Measurements from ENCODE around the gene CCDC148.

Gene CCDC148

DNA sequence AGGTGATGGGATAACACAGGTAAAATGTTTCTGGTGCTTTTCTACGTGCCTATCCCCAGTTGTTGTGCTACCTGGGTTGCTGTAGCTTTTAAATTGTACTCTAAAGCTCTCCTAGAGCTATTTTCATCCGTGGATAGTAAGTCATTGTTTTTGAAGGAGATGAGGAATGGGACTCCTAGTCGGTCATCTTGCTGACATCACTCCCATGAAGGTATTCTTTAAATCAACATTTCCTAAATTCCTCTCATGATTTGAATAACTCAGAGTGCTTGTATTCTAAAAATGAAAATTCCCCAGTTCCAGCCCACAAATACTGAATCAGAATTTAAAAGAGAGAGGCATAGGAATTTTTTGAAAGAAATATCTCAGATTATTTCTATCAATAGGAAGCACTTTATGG is 44.3 kb downstream of the CCDC148 start:
- Histone ChIP-seq H3K36me3 (no peaks in the 10 kb centered on the region), H4K20me1 (no peaks in the 10 kb centered on the region), H3K4me2 (no peak overlapping the region), H3K27me3 (no peaks in the 10 kb centered on the region), H3K9ac (no peak overlapping the region), H3K27ac (no peak overlapping the region), H3K4me3 (no peak overlapping the region), H3K4me1 (no peaks in the 10 kb centered on the region), H3K9me3 (replicated peaks in 1 of 11) (peaks cover 26 to 49% (median 35%) of the 10 kb centered on the region in 11 experiments)
- no peak for TF ChIP-seq Cebpa-rat (IDR thresholded peaks at IDR 0.05)

DNA sequence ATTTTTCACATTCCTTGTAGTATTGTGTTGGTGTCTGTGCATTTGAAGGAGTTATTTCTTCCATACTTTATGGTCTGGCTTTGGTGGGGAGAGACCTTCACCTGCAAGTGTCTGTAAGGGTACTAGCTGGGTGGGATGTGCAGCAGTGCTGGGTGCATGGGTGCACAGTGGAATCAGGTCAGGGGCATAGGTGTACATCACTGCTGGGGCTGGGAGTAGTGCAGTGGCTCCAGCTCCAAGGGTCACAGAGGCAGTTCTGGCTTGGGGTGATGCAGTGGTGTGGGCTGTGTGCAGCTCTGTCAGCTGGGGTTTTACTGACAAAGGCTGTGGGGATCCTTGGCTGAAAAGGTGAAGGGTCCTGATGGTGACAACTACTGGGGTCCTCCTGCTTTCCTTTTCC is 44.8 kb downstream of the CCDC148 start:
- Histone ChIP-seq H3K4me1 (no peaks in the 10 kb centered on the region), H3K9ac (no peak overlapping the region), H3K4me3 (no peak overlapping the region), H3K27ac (no peak overlapping the region), H3K36me3 (no peaks in the 10 kb centered on the region), H3K4me2 (no peak overlapping the region), H3K27me3 (no peaks in the 10 kb centered on the region), H4K20me1 (no peaks in the 10 kb centered on the region), H3K9me3 (replicated peaks in 1 of 11) (peaks cover 26 to 49% (median 35%) of the 10 kb centered on the region in 11 experiments)
- no peak for TF ChIP-seq Cebpa-rat (IDR thresholded peaks at IDR 0.05)

DNA sequence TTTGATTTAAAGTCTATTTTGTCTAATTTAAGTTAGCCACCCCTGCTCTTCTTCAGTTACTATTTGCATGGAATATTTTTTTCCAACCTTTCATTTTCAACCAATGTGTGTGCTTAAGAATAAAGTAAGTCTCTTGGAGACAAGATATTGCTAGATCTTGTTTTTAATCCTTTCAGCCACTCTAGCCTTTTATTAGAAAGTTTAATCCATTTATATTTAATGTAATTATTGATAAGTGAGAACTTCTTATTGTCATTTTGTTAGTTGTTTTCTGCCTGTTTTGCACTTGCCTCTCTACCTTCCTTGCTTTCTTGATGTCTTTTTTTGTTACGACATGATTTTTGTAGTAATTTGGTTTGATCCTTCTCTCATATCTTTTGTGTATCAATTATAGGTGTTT is 46.4 kb downstream of the CCDC148 start:
- H3K9me3 ChIP-seq (replicated peaks in 1 of 11): peaks cover 23 to 34% (median 26%) of the 10 kb centered on the region in 11 experiments
- no peaks in the 10 kb centered on the region for H3K36me3 ChIP-seq
- H3K27me3 ChIP-seq: no peaks in the 10 kb centered on the region
- TF ChIP-seq Cebpa-rat (IDR thresholded peaks at IDR 0.05): no peak
- H3K4me1 ChIP-seq: no peaks in the 10 kb centered on the region
- no peak overlapping the region for H3K9ac ChIP-seq
- H4K20me1 ChIP-seq: no peaks in the 10 kb centered on the region
- H3K4me2 ChIP-seq: no peak overlapping the region
- no peak overlapping the region for H3K27ac ChIP-seq
- H3K4me3 ChIP-seq: no peak overlapping the region

DNA sequence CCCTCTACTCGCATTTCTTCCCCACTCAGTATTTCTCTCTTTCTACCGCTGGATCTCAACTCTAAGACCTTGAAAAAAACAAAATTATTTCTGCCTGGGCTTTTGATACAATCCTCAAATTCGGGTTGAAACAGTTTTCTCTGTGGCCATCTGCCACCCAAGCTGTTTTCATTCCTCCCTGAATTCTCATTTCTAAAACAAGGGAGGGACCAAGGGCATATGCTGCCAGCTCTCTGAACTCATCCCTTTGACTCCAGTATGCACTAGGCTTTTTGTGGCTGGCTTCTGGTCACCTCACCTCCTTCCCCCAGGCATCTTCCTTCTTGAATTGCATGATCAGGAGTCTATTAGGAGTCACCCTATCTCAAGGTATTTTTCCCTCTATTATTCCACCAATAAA is 49.5 kb downstream of the CCDC148 start:
- H3K27ac ChIP-seq: no peak overlapping the region
- H3K9ac ChIP-seq: no peak overlapping the region
- no peaks in the 10 kb centered on the region for H3K27me3 ChIP-seq
- no peaks in the 10 kb centered on the region for H3K4me1 ChIP-seq
- no peak overlapping the region for H3K4me2 ChIP-seq
- H3K9me3 ChIP-seq (replicated peaks in 1 of 11): peaks cover 21 to 31% (median 25%) of the 10 kb centered on the region in 11 experiments
- H4K20me1 ChIP-seq: no peaks in the 10 kb centered on the region
- no peak overlapping the region for H3K4me3 ChIP-seq
- H3K36me3 ChIP-seq: no peaks in the 10 kb centered on the region
- TF ChIP-seq Cebpa-rat (IDR thresholded peaks at IDR 0.05): no peak

DNA sequence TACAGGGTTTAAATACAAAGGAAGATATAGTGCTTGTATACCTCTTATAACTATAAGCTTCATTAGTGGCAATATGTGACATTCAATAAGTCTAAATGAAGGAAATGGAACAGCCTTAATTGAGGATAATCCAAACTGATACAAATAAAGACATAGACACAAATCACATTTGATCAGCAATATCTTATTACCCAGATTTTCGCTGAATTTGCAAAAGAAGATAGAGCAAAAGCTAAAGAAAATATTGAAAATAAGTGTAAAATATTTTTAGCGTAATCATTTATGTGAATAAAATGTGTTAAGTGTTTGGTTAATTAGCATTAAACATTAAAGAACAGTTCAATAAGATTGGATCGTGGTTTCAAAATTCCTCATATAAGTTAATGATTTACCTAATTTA is 51.2 kb downstream of the CCDC148 start:
- no peak for TF ChIP-seq Cebpa-rat (IDR thresholded peaks at IDR 0.05)
- no peaks in the 10 kb centered on the region for H3K4me1 ChIP-seq
- no peak overlapping the region for H3K4me2 ChIP-seq
- no peak overlapping the region for H3K27ac ChIP-seq
- H3K36me3 ChIP-seq: no peaks in the 10 kb centered on the region
- no peak overlapping the region for H3K4me3 ChIP-seq
- peaks cover 7 to 14% (median 9%) of the 10 kb centered on the region in 11 experiments; a peak in 21 of 22 replicates for H3K9me3 ChIP-seq (replicated peaks in 1 of 11)
- no peak overlapping the region for H3K9ac ChIP-seq
- H4K20me1 ChIP-seq: no peaks in the 10 kb centered on the region
- H3K27me3 ChIP-seq: no peaks in the 10 kb centered on the region

DNA sequence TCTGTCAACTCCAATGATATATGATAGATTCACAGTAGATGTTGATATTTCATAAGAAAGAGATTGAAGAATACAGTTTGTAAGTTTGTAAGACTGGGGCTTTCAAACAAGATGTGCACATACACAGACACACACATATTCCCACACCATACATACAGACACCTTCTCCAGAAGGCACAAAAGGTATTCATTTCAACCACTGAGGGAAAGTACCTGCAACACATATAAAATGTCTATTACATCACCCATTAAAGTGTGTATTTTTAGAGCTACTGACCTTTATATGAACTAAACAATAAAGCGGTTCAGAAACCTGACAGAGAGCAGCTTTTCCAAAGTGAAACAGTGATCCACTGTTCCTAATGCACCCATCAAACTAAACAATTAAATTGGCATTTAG is 53.3 kb downstream of the CCDC148 start:
- Histone ChIP-seq H3K4me1 (no peaks in the 10 kb centered on the region), H3K36me3 (no peaks in the 10 kb centered on the region), H3K27me3 (no peaks in the 10 kb centered on the region), H3K27ac (no peak overlapping the region), H4K20me1 (no peaks in the 10 kb centered on the region), H3K9me3 (replicated peaks in 1 of 11) (peaks cover 0 to 5% (median 0%) of the 10 kb centered on the region in 11 experiments; a peak in 2 of 22 replicates), H3K4me2 (no peak overlapping the region), H3K4me3 (no peak overlapping the region), H3K9ac (no peak overlapping the region)
- no peak for TF ChIP-seq Cebpa-rat (IDR thresholded peaks at IDR 0.05)

DNA sequence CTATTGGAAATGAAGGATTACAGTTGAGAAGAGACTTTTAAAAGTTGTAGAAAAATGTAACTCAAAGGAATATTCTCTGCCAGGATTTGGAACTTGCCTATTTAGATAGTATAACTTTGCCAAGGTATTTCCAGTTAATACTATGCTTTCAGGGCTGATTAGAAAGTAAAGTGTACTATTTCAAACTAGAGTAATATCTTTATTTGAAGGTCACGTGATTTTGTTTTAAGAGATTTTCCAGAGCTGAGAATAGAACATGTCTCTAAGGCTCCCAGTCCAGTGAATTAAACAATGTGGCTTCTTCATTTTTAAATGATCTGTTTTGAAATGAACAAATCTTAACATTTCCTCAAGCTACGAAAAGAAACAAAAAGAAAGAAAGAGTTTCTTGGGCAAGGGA is 53.9 kb downstream of the CCDC148 start:
- Histone ChIP-seq H3K36me3 (no peaks in the 10 kb centered on the region), H3K4me2 (no peak overlapping the region), H3K9me3 (replicated peaks in 1 of 11) (peaks cover 0 to 5% (median 0%) of the 10 kb centered on the region in 11 experiments; a peak in 2 of 22 replicates), H4K20me1 (no peaks in the 10 kb centered on the region), H3K27ac (no peak overlapping the region), H3K4me3 (no peak overlapping the region), H3K4me1 (no peaks in the 10 kb centered on the region), H3K27me3 (no peaks in the 10 kb centered on the region), H3K9ac (no peak overlapping the region)
- no peak for TF ChIP-seq Cebpa-rat (IDR thresholded peaks at IDR 0.05)

DNA sequence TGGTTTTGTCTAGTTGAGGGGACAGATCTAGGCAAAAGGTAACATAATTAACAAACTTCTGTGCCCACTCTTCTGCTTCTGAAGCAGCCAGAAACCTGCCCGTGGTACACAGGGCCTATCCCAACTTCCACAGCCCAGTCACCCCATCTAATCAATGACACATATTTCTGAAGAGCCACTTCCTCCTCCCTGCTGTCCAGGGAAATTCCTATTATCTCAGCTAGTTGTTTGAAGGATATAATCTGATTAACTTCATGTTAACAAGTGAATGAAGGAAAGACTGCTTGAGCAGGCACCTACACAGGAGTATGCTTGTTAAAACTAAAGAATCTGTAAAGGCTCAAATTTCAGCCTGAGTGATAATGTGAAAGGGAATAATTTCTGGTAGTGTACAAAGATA is 61.4 kb downstream of the CCDC148 start:
- peaks cover 0 to 6% (median 0%) of the 10 kb centered on the region in 10 experiments; a peak in 2 of 20 replicates for H3K4me1 ChIP-seq
- no peaks in the 10 kb centered on the region for H3K36me3 ChIP-seq
- H3K9me3 ChIP-seq (replicated peaks in 1 of 11): peaks cover 0 to 4% (median 0%) of the 10 kb centered on the region in 11 experiments; a peak in 2 of 22 replicates
- H3K27ac ChIP-seq: no peak overlapping the region
- no peak overlapping the region for H3K9ac ChIP-seq
- no peaks in the 10 kb centered on the region for H4K20me1 ChIP-seq
- H3K4me3 ChIP-seq: no peak overlapping the region
- no peak overlapping the region for H3K4me2 ChIP-seq
- no peaks in the 10 kb centered on the region for H3K27me3 ChIP-seq
- TF ChIP-seq Cebpa-rat (IDR thresholded peaks at IDR 0.05): no peak

DNA sequence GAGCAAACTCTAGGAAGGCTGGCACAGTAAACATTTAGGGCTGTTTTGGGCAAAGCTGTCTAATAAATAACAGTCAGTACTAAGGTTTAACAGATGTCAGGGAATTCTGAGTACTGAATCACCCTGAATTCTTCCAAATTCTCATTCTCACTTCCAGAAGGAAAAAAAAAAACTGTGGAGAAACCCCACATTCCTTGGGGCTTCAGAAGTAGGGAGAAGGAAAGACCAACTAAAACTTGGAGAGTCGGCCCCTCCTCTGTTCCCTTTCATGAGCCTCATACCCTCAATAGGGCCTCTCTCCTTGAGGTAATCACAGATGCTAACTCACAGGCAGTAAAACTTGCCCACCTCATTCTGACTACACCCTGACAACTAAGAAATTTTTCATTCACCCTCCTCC is 62.1 kb downstream of the CCDC148 start:
- Histone ChIP-seq H3K27me3 (no peaks in the 10 kb centered on the region), H3K36me3 (no peaks in the 10 kb centered on the region), H4K20me1 (no peaks in the 10 kb centered on the region), H3K4me3 (no peak overlapping the region), H3K9me3 (replicated peaks in 1 of 11) (no peaks in the 10 kb centered on the region), H3K4me1 (peaks cover 0 to 6% (median 0%) of the 10 kb centered on the region in 10 experiments; a peak in 2 of 20 replicates), H3K4me2 (no peak overlapping the region), H3K27ac (no peak overlapping the region), H3K9ac (no peak overlapping the region)
- TF ChIP-seq Cebpa-rat (IDR thresholded peaks at IDR 0.05): no peak

DNA sequence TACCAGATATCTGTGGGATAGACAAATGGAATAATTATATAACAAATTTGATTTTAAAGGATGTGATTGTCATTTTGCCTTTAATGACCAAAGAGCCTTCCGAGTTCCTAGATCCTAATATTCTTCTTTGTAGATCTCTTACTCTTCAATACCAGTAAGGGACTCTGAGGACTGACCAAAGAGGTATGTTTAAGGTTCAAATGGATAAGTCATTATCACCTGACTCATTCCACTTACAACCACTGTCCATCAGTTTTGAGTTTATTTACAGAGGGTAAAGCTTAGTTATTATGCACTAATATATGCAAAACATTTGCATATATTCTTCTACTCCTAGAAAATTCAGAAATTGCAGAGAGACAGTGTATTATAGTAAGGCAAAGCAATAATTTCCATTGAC is 62.7 kb downstream of the CCDC148 start:
- peaks cover 0 to 6% (median 0%) of the 10 kb centered on the region in 10 experiments; a peak in 2 of 20 replicates for H3K4me1 ChIP-seq
- H3K36me3 ChIP-seq: no peaks in the 10 kb centered on the region
- no peaks in the 10 kb centered on the region for H4K20me1 ChIP-seq
- H3K27ac ChIP-seq: no peak overlapping the region
- no peak for TF ChIP-seq Cebpa-rat (IDR thresholded peaks at IDR 0.05)
- H3K9ac ChIP-seq: no peak overlapping the region
- no peaks in the 10 kb centered on the region for H3K27me3 ChIP-seq
- H3K4me3 ChIP-seq: no peak overlapping the region
- H3K9me3 ChIP-seq (replicated peaks in 1 of 11): no peaks in the 10 kb centered on the region
- H3K4me2 ChIP-seq: no peak overlapping the region

Measured in BLaER1 treated with 17β-estradiol and CSF1 and Interleukin-3, amounts not matched to agents 10 nM and 100 nM (cell line).